Panc1 (cell line): Measurements from ENCODE around the gene RTN4IP1.

ENCODE experiments used
- POLR2AphosphoS5 ChIP-seq: IDR thresholded peaks from 2 replicates; pipeline ENCODE4 v1.6.1; 2012; ENCODE audit warnings: mild to moderate bottlenecking, low read depth, low read length, moderate library complexity
- REST ChIP-seq, 2 experiments: IDR thresholded peaks; 2 replicates each; pipeline ENCODE4 v1.6.1; 2011 to 2012; ENCODE audit warnings: low read depth in 2 of 2, control low read depth in 1 of 2, low read length in 1 of 2, mild to moderate bottlenecking in 1 of 2, moderate library complexity in 1 of 2; ENCODE audit not compliant: insufficient read depth in 1 of 2
- SIN3A ChIP-seq: IDR thresholded peaks from 2 replicates; pipeline ENCODE4 v1.6.1; 2012; ENCODE audit warnings: low read depth, mild to moderate bottlenecking, low read length, moderate library complexity, borderline replicate concordance; ENCODE audit not compliant: insufficient read depth
- TCF7L2 ChIP-seq: IDR thresholded peaks from 2 replicates; pipeline ENCODE4 v1.6.1; 2011; ENCODE audit warnings: mild to moderate bottlenecking, low read depth, low read length, inconsistent platforms
- TF ChIP-seq, protein P1 (sequence below): fragments of 450-650 bp; IDR thresholded peaks from 2 replicates; pipeline ENCODE4 v1.5.1; 2017; ENCODE audit warnings: mild to moderate bottlenecking

DNA sequence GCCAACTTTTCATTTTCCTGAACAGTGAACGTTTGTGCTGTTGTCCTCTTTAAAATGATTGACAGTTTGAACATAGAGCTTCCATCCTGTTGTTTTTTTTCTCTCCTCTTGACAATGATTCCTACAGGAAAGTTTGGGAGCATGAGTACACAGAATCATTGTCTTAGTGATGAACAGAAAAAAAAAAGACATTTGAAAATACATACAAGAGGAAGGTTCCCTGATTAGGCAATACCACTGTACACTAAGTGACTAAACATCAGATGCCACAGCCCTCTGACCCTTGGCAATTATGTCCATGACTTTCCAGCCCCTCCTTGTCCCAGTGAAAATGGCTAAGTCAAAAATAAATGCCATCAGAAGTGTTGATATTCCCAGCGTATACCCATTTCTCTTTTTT, 71.5 kb downstream of the RTN4IP1 start:
- TF ChIP-seq, protein P1, sequence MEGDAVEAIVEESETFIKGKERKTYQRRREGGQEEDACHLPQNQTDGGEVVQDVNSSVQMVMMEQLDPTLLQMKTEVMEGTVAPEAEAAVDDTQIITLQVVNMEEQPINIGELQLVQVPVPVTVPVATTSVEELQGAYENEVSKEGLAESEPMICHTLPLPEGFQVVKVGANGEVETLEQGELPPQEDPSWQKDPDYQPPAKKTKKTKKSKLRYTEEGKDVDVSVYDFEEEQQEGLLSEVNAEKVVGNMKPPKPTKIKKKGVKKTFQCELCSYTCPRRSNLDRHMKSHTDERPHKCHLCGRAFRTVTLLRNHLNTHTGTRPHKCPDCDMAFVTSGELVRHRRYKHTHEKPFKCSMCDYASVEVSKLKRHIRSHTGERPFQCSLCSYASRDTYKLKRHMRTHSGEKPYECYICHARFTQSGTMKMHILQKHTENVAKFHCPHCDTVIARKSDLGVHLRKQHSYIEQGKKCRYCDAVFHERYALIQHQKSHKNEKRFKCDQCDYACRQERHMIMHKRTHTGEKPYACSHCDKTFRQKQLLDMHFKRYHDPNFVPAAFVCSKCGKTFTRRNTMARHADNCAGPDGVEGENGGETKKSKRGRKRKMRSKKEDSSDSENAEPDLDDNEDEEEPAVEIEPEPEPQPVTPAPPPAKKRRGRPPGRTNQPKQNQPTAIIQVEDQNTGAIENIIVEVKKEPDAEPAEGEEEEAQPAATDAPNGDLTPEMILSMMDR = no peak
- TF ChIP-seq TCF7L2 = no peak
- no peak for TF ChIP-seq SIN3A
- no peak for TF ChIP-seq POLR2AphosphoS5
- no peak for TF ChIP-seq REST (IDR thresholded peaks at IDR 0.05; ENCODE audit: insufficient read depth in 1 of 2, low read depth in 2 of 2, low read length in 1 of 2)
